ENCODE data around the gene ATP6V0A4. TPM values are rescaled to one million over a fixed set of nuclear protein-coding genes. Genes with fewer than 3 reads are reported as not detected.
A peak's percentile ranks its signal among the peaks of the same experiment; 100 is the strongest.

Gene ATP6V0A4
- total and polyA plus RNA-seq, 2 of the 13 experiments (the other 11 are each of a cell fraction or from before 2014, with no cell fraction given): 0.24 to 0.25 TPM

DNA sequence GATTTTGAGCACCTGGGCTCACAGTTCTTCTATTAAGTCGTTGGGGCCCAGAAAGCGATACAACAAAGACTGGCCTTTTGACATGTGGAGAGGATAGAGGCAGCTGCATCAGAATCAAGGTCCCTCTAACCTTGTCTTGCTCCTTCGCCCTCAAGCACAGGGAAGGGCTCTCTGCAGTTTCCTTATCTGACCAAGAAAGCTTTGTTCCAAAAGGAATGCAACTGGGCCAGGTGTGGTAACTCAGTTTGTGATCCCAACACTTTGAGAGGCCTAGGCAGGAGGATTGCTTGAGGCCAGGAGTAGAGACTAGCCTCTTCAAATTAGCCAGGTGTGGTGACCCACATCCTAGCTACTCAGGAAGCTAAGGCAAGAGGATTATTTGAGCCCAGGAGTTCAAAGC is 129.1 kb downstream of the ATP6V0A4 start:
- in situ Hi-C loops (cut with HindIII; ENCODE audit: extremely low pct_ligation_motif_present, low pct_unique_long_range_greater_than_20kb) (no loop called here), intact Hi-C loops (cut with micrococcal nuclease; ENCODE audit: unreplicated experiment) (no loop called here)
- Histone ChIP-seq H3K36me3 (replicated peaks in 1 of 2; ENCODE audit: control insufficient read depth in 1 of 2, insufficient read depth in 2 of 2, low read length in 2 of 2) (no peaks in the 10 kb centered on the region), H3K4me2 (ENCODE audit: low read depth, low read length) (peak overlapping the region; percentile 20), H3K9me3 (ENCODE audit: low read length) (no peaks in the 10 kb centered on the region), H2AFZ (ENCODE audit: low read length) (no peak overlapping the region), H3K9ac (ENCODE audit: insufficient read depth, low read depth, low read length) (no peak overlapping the region), H3K4me3 (replicated peaks in 1 of 3; ENCODE audit: insufficient read depth in 1 of 3, low read depth in 2 of 3, low read length in 3 of 3) (no peak overlapping the region), H3K27me3 (ENCODE audit: control insufficient read depth in 1 of 2, insufficient read depth in 2 of 2, low read length in 2 of 2) (no peaks in the 10 kb centered on the region), H3K4me1 (ENCODE audit: insufficient read depth, low read length) (peaks cover 49% of the 10 kb centered on the region), H3K79me2 (ENCODE audit: insufficient read depth, low read length) (no peaks in the 10 kb centered on the region), H3K27ac (ENCODE audit: extremely low read length, insufficient read depth, low read length) (no peak overlapping the region), H4K20me1 (ENCODE audit: insufficient read depth, low read length) (no peaks in the 10 kb centered on the region)
- FAIRE-seq (no peak), DNase-seq (ENCODE audit: low spot score) (no peak), ATAC-seq (no peak)
- BruUV-seq (replicated peaks): no TSS peak
- TF ChIP-seq, protein P1, sequence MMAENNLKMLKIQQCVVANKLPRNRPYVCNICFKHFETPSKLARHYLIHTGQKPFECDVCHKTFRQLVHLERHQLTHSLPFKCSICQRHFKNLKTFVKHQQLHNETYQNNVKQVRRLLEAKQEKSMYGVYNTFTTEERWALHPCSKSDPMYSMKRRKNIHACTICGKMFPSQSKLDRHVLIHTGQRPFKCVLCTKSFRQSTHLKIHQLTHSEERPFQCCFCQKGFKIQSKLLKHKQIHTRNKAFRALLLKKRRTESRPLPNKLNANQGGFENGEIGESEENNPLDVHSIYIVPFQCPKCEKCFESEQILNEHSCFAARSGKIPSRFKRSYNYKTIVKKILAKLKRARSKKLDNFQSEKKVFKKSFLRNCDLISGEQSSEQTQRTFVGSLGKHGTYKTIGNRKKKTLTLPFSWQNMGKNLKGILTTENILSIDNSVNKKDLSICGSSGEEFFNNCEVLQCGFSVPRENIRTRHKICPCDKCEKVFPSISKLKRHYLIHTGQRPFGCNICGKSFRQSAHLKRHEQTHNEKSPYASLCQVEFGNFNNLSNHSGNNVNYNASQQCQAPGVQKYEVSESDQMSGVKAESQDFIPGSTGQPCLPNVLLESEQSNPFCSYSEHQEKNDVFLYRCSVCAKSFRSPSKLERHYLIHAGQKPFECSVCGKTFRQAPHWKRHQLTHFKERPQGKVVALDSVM (CRISPR knock-in tag; IDR thresholded peaks at IDR 0.05): peak; percentile 63
- TF ChIP-seq, protein P2, sequence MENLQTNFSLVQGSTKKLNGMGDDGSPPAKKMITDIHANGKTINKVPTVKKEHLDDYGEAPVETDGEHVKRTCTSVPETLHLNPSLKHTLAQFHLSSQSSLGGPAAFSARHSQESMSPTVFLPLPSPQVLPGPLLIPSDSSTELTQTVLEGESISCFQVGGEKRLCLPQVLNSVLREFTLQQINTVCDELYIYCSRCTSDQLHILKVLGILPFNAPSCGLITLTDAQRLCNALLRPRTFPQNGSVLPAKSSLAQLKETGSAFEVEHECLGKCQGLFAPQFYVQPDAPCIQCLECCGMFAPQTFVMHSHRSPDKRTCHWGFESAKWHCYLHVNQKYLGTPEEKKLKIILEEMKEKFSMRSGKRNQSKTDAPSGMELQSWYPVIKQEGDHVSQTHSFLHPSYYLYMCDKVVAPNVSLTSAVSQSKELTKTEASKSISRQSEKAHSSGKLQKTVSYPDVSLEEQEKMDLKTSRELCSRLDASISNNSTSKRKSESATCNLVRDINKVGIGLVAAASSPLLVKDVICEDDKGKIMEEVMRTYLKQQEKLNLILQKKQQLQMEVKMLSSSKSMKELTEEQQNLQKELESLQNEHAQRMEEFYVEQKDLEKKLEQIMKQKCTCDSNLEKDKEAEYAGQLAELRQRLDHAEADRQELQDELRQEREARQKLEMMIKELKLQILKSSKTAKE (CRISPR knock-in tag; IDR thresholded peaks at IDR 0.05; ENCODE audit: borderline replicate concordance): no peak
- 81% methylated on average over 3 of the region's 3 CpGs for WGBS (ENCODE audit: low lambda C conversion rate)
- CTCF ChIA-PET (ENCODE audit: low intra/inter-chr PET ratio, low total read pairs): no interaction called here
- POLR2A ChIA-PET: no interaction called here

DNA sequence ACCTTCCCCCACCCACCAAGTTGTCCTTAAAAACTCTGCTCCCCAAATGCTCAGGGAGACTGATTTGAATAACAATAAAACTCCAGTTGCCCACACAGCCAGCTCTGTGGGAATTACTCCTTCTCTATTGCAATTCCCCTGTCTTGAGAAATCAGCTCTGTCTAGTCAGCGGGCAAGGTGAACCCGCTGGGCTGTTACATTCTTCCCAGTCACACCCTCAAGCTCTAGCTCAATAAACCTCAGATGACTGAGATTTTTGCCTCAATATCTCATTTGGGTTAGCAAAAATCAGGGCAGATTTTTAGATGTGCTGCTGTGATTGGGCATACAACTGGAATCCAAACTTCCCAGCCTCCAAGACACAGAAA is 129.8 kb downstream of the ATP6V0A4 start:
- Histone ChIP-seq H3K9ac (ENCODE audit: insufficient read depth, low read depth, low read length) (no peak overlapping the region), H3K4me2 (ENCODE audit: low read depth, low read length) (no peak overlapping the region), H3K9me3 (ENCODE audit: low read length) (no peaks in the 10 kb centered on the region), H3K27me3 (ENCODE audit: control insufficient read depth in 1 of 2, insufficient read depth in 2 of 2, low read length in 2 of 2) (no peaks in the 10 kb centered on the region), H3K27ac (ENCODE audit: extremely low read length, insufficient read depth, low read length) (no peak overlapping the region), H2AFZ (ENCODE audit: low read length) (no peak overlapping the region), H3K4me1 (ENCODE audit: insufficient read depth, low read length) (peaks cover 57% of the 10 kb centered on the region), H3K4me3 (replicated peaks in 1 of 3; ENCODE audit: insufficient read depth in 1 of 3, low read depth in 2 of 3, low read length in 3 of 3) (no peak overlapping the region), H4K20me1 (ENCODE audit: insufficient read depth, low read length) (no peaks in the 10 kb centered on the region), H3K79me2 (ENCODE audit: insufficient read depth, low read length) (no peaks in the 10 kb centered on the region), H3K36me3 (replicated peaks in 1 of 2; ENCODE audit: control insufficient read depth in 1 of 2, insufficient read depth in 2 of 2, low read length in 2 of 2) (no peaks in the 10 kb centered on the region)
- in situ Hi-C loops (cut with HindIII; ENCODE audit: extremely low pct_ligation_motif_present, low pct_unique_long_range_greater_than_20kb) (no loop called here), intact Hi-C loops (cut with micrococcal nuclease; ENCODE audit: unreplicated experiment) (no loop called here)
- ATAC-seq (no peak), DNase-seq (ENCODE audit: low spot score) (no peak), FAIRE-seq (no peak)
- WGBS (ENCODE audit: low lambda C conversion rate): 95% methylated on average over 2 of the region's 2 CpGs
- ChIA-PET CTCF (ENCODE audit: low intra/inter-chr PET ratio, low total read pairs) (no interaction called here), POLR2A (no interaction called here)
- no TSS peak for BruUV-seq (replicated peaks)
- TF ChIP-seq RORA (CRISPR knock-in tag; IDR thresholded peaks at IDR 0.05): no peak
- TF ChIP-seq, protein P3, sequence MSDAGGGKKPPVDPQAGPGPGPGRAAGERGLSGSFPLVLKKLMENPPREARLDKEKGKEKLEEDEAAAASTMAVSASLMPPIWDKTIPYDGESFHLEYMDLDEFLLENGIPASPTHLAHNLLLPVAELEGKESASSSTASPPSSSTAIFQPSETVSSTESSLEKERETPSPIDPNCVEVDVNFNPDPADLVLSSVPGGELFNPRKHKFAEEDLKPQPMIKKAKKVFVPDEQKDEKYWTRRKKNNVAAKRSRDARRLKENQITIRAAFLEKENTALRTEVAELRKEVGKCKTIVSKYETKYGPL (CRISPR knock-in tag; IDR thresholded peaks at IDR 0.05): no peak
- no peak for TF ChIP-seq FOXP4 (CRISPR knock-in tag; IDR thresholded peaks at IDR 0.05)
- TF ChIP-seq ZKSCAN5 (CRISPR knock-in tag; IDR thresholded peaks at IDR 0.05): no peak
- TF ChIP-seq ZNF709 (CRISPR knock-in tag; IDR thresholded peaks at IDR 0.05): no peak
- no peak for TF ChIP-seq HES4 (CRISPR knock-in tag; IDR thresholded peaks at IDR 0.05; ENCODE audit: borderline replicate concordance)

Measured in HepG2 (cell line).